GM12874 (cell line): ENCODE results near the gene C2orf42.

Experiments
- TF ChIP-seq, protein P1 (sequence below): IDR thresholded peaks from 2 replicates; pipeline ENCODE4 v1.5.1; 2011; ENCODE audit warnings: low read depth, mild to moderate bottlenecking, control low read depth, low read length, moderate library complexity; ENCODE audit not compliant: insufficient read depth

C2orf42 gene

DNA sequence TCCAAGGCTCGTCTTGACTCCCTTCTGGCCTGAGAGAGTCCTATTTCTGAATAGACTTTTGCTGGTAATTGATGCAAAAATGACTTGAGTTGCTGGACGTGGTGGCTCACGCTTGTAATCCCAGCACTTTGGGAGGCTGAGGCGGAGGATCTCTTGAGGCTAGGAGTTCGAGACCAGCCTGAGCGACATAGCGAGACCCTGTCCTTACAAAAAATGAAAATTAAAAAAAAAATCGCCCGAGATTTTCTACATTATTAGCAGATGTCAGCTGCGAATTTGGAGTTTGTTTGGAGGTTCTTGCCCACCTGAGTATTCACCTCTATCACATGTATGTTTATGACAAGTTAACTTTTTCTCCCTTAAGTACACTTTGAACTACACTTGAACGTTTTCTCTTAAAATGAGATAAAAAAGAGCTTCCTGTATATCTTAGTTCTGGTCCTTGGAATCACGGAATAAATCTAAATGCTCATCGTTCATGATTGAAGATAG, 471 bp upstream of the C2orf42 start:
- TF ChIP-seq, protein P1, sequence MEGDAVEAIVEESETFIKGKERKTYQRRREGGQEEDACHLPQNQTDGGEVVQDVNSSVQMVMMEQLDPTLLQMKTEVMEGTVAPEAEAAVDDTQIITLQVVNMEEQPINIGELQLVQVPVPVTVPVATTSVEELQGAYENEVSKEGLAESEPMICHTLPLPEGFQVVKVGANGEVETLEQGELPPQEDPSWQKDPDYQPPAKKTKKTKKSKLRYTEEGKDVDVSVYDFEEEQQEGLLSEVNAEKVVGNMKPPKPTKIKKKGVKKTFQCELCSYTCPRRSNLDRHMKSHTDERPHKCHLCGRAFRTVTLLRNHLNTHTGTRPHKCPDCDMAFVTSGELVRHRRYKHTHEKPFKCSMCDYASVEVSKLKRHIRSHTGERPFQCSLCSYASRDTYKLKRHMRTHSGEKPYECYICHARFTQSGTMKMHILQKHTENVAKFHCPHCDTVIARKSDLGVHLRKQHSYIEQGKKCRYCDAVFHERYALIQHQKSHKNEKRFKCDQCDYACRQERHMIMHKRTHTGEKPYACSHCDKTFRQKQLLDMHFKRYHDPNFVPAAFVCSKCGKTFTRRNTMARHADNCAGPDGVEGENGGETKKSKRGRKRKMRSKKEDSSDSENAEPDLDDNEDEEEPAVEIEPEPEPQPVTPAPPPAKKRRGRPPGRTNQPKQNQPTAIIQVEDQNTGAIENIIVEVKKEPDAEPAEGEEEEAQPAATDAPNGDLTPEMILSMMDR = no peak

DNA sequence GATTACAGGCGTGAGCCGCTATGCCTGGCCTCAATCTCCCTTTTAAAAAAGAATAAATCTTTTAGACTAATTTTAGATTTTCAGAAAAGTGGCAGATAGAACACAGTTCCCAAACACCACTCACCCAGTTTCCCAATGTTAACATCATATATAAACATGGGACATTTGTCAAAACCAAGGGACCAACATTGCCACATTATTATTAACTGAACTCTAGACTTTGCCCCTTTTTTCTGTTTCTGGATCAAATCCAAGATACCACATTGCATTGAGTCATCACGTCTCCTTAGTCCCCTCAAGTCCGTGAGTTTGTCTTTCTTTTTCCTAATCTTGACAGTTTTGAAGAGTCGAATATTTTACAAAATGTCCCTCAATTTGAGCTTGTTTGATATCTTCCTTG, 2.4 kb downstream of the C2orf42 start:
- TF ChIP-seq, protein P1 = no peak

DNA sequence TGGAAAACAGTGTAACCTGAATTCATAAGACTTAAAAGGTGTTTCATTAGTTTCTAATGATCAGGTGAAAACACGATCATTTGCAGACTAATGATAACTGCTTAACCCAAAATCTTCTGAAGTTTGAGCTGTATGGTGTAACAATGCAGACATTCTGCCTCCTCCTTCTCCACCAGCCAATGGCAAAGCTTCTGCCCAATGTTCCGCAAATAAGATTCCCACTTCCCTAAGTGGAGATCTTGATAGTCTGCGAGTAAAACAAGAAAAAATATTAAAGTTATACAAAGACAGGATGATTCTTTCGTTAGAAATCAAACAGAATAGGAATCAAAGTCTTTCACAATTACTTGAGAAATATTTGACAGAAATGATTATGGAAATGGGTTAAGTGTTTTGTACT, 8.1 kb downstream of the C2orf42 start:
- TF ChIP-seq, protein P1 = no peak

DNA sequence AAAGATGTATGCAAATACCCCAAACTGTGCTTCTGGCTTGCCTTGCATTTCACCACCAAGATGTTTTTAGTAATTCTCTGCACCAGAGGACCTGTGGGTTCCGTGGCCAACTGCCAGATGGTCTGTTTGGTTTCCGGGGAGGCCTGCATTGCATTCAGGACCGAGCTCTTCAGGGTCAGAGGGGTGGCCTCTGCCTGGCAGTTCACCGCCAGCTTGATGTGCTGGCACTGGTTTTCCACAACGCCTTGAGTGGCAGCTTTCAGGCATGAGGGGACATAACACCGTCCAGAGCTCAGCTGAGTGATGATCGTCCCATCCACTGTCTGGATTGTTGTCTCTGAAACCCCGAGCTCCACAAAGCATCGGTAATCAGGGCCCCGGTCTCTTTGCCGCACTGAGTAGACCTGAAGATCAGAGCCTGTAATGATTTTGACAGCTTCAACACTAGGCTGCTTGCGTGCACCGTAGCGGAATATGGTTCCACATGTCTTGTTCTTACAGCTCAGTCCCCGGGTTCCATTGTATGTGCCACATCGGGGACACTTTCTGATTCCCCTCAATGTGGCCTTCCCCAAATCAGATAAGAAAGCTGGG, 9.4 kb downstream of the C2orf42 start:
- TF ChIP-seq, protein P1 = no peak

DNA sequence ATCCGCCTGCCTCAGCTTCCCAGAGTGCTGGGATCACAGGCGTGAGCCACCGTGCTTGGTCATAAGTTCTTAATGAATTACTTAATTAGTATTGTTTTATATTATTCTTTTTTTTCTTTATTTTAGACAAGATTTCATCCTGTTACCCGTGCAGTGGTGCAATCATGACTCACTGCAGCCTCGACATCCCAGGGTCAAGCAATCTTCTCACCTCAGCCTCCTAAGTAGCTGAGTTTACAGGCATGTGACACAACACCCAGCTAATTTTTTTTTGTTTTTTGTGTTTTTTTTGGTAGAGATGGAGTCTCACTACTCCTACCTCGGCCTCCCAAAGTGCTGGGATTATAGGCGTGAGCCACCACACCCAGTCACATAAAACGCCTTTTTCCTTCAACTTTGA, 17.3 kb downstream of the C2orf42 start:
- TF ChIP-seq, protein P1 = no peak

DNA sequence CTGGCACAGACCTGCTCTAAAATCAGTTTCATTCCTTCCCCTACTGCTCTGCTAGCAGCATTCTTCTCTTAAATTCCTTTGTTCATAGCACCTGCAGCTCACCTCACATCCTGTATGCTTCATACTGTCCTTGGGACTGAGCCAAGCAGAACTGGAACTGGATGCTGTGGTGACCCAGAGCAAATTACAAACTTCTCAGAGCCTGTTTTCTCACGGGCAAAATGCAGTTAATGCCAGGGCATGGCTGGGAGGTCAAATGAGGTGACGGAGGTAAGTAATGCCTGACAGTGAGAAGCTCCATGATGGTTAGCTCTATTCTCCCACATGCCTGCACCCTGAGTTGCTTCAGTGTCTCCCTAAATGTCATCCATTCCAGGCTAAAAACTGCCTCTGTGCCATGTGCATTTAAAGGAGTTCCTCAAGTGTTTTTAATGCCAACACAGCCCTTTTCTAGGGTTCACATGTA, 29.7 kb downstream of the C2orf42 start:
- TF ChIP-seq, protein P1 = no peak

DNA sequence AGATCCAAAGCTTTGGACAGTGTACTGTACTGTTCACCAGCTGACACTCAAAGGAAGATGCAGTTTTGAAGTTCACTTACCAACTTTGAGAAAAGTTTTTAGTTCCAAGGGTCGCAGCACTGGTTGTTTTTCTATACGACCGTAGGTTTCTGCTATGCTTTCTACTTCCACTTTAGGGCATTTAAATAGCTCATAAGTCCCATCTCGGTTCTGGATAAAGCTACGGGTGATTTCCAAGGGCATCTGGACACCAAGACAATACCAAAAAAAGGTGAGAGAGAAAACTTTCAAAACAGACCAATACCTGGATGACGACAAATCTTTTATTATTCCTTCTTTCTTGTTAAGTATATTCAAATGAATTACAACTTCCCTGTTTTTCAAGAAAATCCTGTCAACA, 30.3 kb downstream of the C2orf42 start:
- TF ChIP-seq, protein P1 = no peak
